Heart left ventricle (tissue), 16 donors: ENCODE measurements around the gene SCFD2. TPM values are rescaled to one million over a fixed set of nuclear protein-coding genes. Genes with fewer than 3 reads are reported as not detected.

Experiments used
- ATAC-seq, 4 donors: fragments of 200-7000 bp; cut with Tn5 transposase; one replicate each; pipeline ENCODE4 v1.9.1; 2020 to 2022; ENCODE audit warnings: moderate library complexity in 4 of 4, mild to moderate bottlenecking in 3 of 4, moderate number of reproducible peaks in 1 of 4
- DNase-seq, 5 donors: peaks; one replicate each; pipeline ENCODE4 v3.0.0-alpha.2; 2020
- H3K27ac ChIP-seq, 12 donors: fragments of 200-600 bp; sonication (generic) in 4 of 12; one replicate each; pipeline versions ENCODE4 v1.5.0 to v1.8.0; 2016 to 2022; ENCODE audit warnings: mild to moderate bottlenecking in 2 of 12
- H3K27me3 ChIP-seq, 9 donors: fragments of 200-600 bp; sonication (generic) in 2 of 9; one replicate each; pipeline versions ENCODE4 v1.5.1 to v1.8.0; 2016 to 2022; ENCODE audit warnings: mild to moderate bottlenecking in 3 of 9
- H3K36me3 ChIP-seq, 9 donors: fragments of 200-600 bp; sonication (generic) in 2 of 9; one replicate each; pipeline versions ENCODE4 v1.5.0 to v1.8.0; 2018 to 2022; ENCODE audit warnings: mild to moderate bottlenecking in 2 of 9
- H3K4me1 ChIP-seq, 12 donors: fragments of 200-600 bp; sonication (generic) in 4 of 12; one replicate each; pipeline versions ENCODE4 v1.5.0 to v1.8.0; 2016 to 2022; ENCODE audit warnings: mild to moderate bottlenecking in 3 of 12
- H3K4me3 ChIP-seq, 12 donors: fragments of 200-600 bp; sonication (generic) in 4 of 12; one replicate each; pipeline versions ENCODE4 v1.5.0 to v1.8.0; 2017 to 2022; ENCODE audit warnings: mild to moderate bottlenecking in 9 of 12, moderate library complexity in 4 of 12
- H3K9me3 ChIP-seq, 12 donors: fragments of 200-600 bp; sonication (generic) in 4 of 12; one replicate each; pipeline versions ENCODE4 v1.5.0 to v1.8.0; 2016 to 2022; ENCODE audit warnings: mild to moderate bottlenecking in 1 of 12
- CTCF ChIP-seq, 12 donors: fragments of 200-600 bp; sonication (generic) in 4 of 12; IDR thresholded peaks; one replicate each; pipeline versions ENCODE4 v1.5.0 to v1.8.0; 2018 to 2022; ENCODE audit warnings: antibody characterized with exemption in 12 of 12, mild to moderate bottlenecking in 5 of 12
- POLR2A ChIP-seq, 2 donors: fragments of 450-650 bp; IDR thresholded peaks; one replicate each; pipeline ENCODE4 v1.6.1; 2017; ENCODE audit warnings: antibody characterized with exemption in 2 of 2, mild to moderate bottlenecking in 2 of 2, moderate library complexity in 2 of 2
- WGBS, 4 donors: extraction: QIAGEN DNeasy Blood & Tissue Kit in 2 of 4; methylation state at CpG; one replicate each; pipeline versions ENCODE4 v1.1.5 to v1.1.7; 2013 to 2018; 5-methylcytosine and 5-hydroxymethylcytosine counted together
- intact Hi-C, 10 donors: fragments of 100-400 bp; cut with DNase I; formaldehyde crosslinking; loops; one replicate each; pipeline versions ENCODE4 v1.11.1 to v1.14.2; 2022
- polyA plus RNA-seq, 2 donors: library from polyadenylated mRNA; stranded (reverse); fragments of 200-250 nt; gene quantifications; one replicate each; pipeline ENCODE4 v1.2.3, GENCODE V29; 2013
- total RNA-seq, 9 donors: library from RNA; depleted of rRNA in 2 of 9; stranded (reverse); fragments of >200 nt in 2 of 9; fragmentation: NEBNext Ultra II Directional in 3 of 9; extraction: Animal tissue kit (Norgen Biotek cat#: 25700) in 3 of 9; gene quantifications; one replicate each; pipeline versions ENCODE4 v1.1.0 to v1.2.4, GENCODE V29; 2016 to 2023
- donor health status: ischemic (EF 13 %, LVEDD 7.1; RV severe dilation, severe dysfunction).
- donor health status: healthy with polysubstance abuse.
- donor health status: DM: no; HTN: yes; CAD: no.
- donor health status: DM: no; HTN: no; CAD: no.
- donor health status: ischemic (EF 25% LVEDD 6.9; RV normal size, moderate dysfunction).
- donor health status: ischemic (EF 25% LVEDD 5.7; RV mildly dilated, moderate dysfunction).
- donor health status: healthy.
- donor health status: DM: yes; HTN: yes; CAD: no.
- donor health status: ischemic (EF 35%, LVEDD 5.7; RV mildly dilated, moderate dysfunction).
- donor health status: nonischemic (EF 11% LVEDD 7.7; RV severe dilation, severe dysfunction).
- donor health status: DM: yes; HTN: yes; CAD: no.
- donor health status: PGD.
- donor health status: ischemic (EF 29% LVEDD 5.4; RV normal size, mild dysfunction).
- donor health status: nonischemic (EF 23%, LVEDD 6.1; RV moderate dilation, normal function).

Gene SCFD2
- total and polyA plus RNA-seq, 11 donors = 3.7 to 14.0 (median 9.8) TPM

GRCh38 chr4:53371843-53372521, 6.1 kb upstream of the SCFD2 start:
- Histone ChIP-seq H3K4me3 (no peak overlapping the region), H3K4me1 (peaks cover 0 to 4% (median under 1%) of the 10 kb centered on the region in 12 donors), H3K27me3 (peaks cover 0 to 25% (median 0%) of the 10 kb centered on the region in 9 donors), H3K27ac (no peak overlapping the region), H3K9me3 (no peaks in the 10 kb centered on the region), H3K36me3 (no peaks in the 10 kb centered on the region)
- TF ChIP-seq POLR2A (IDR thresholded peaks at IDR 0.05) = no peak
- TF ChIP-seq CTCF (IDR thresholded peaks at IDR 0.05) = no peak
- 77 to 82% (median 79%) methylated on average over 4 of the region's 4 CpGs for WGBS, 4 donors
- intact Hi-C loops = loop anchor here in 6 of 10 donors (10.0 kb wide), 3 partner anchors 177 to 1337 kb away; partner anchors contain the start of gene SGCB (in 1 of the 6)
- ATAC-seq (no peak), DNase-seq (no peak)

- ATAC-seq (no peak), DNase-seq (no peak)
- H3K36me3 ChIP-seq = no peaks in the 10 kb centered on the region
- no peak overlapping the region for H3K4me3 ChIP-seq
- intact Hi-C loops = loop anchor here in 6 of 10 donors (10.0 kb wide), 3 partner anchors 176 to 1336 kb away; partner anchors contain the start of gene SGCB (in 1 of the 6)
- no peaks in the 10 kb centered on the region for H3K9me3 ChIP-seq
- TF ChIP-seq CTCF (IDR thresholded peaks at IDR 0.05) = no peak
- no peak for TF ChIP-seq POLR2A (IDR thresholded peaks at IDR 0.05)
- peaks cover 0 to 25% (median 0%) of the 10 kb centered on the region in 9 donors for H3K27me3 ChIP-seq
- 82 to 92% (median 84%) methylated on average over 3 of the region's 3 CpGs for WGBS, 4 donors
- peaks cover 0 to 6% (median 3%) of the 10 kb centered on the region in 12 donors for H3K4me1 ChIP-seq
- H3K27ac ChIP-seq = no peak overlapping the region
These were observed 5.2 kb upstream of the SCFD2 start for GRCh38 chr4:53371049-53371448.

GRCh38 chr4:53367721-53368120, 1.9 kb upstream of the SCFD2 start:
- DNase-seq (no peak), ATAC-seq (no peak)
- TF ChIP-seq CTCF (IDR thresholded peaks at IDR 0.05) (no peak), POLR2A (IDR thresholded peaks at IDR 0.05) (no peak)
- Histone ChIP-seq H3K4me1 (peaks cover 0 to 32% (median 18%) of the 10 kb centered on the region in 12 donors), H3K9me3 (no peaks in the 10 kb centered on the region), H3K36me3 (no peaks in the 10 kb centered on the region), H3K4me3 (no peak overlapping the region), H3K27me3 (peaks cover 0 to 25% (median 0%) of the 10 kb centered on the region in 9 donors), H3K27ac (no peak overlapping the region)
- 79 to 86% (median 83%) methylated on average over 2 of the region's 2 CpGs for WGBS, 4 donors
- intact Hi-C loops = loop anchor here in 1 of 10 donors (10.0 kb wide), 1 partner anchor 353 kb away; no protein-coding TSS in a partner anchor

GRCh38 chr4:53366301-53366716, 448 bp upstream of the SCFD2 start:
- H3K27me3 ChIP-seq = peaks cover 0 to 17% (median 0%) of the 10 kb centered on the region in 9 donors
- WGBS, 4 donors = 15 to 19% (median 17%) methylated on average over 8 of the region's 8 CpGs
- H3K27ac ChIP-seq = peak overlapping the region in 11 of 12 donors; percentile 17 to 84 (median 47)
- intact Hi-C loops = loop anchor here in 2 of 10 donors (1.0 to 10.0 kb wide), 2 partner anchors 11 to 352 kb away; partner anchors contain the start of gene FIP1L1 (in 1 of the 2)
- H3K4me1 ChIP-seq = peaks cover 0 to 42% (median 18%) of the 10 kb centered on the region in 12 donors
- H3K4me3 ChIP-seq = peak overlapping the region; percentile 60 to 99 (median 88)
- ATAC-seq = no peak
- no peaks in the 10 kb centered on the region for H3K9me3 ChIP-seq
- peaks cover 0 to 8% (median 0%) of the 10 kb centered on the region in 9 donors for H3K36me3 ChIP-seq
- DNase-seq = no peak
- TF ChIP-seq POLR2A (IDR thresholded peaks at IDR 0.05) (no peak), CTCF (IDR thresholded peaks at IDR 0.05) (no peak)
